Kidney glomerular epithelial cell (primary cell): ENCODE results near the gene KDM2B.
"Not testable (repeated sequence)": the region's sequence is repeated elsewhere in the genome, so short reads cannot be mapped to it uniquely, and the experiment has no call there.

Experiments used
- DNase-seq: peaks from one replicate; lab custom pipeline; 2025; lab: John Stamatoyannopoulos, UW

KDM2B gene

DNA sequence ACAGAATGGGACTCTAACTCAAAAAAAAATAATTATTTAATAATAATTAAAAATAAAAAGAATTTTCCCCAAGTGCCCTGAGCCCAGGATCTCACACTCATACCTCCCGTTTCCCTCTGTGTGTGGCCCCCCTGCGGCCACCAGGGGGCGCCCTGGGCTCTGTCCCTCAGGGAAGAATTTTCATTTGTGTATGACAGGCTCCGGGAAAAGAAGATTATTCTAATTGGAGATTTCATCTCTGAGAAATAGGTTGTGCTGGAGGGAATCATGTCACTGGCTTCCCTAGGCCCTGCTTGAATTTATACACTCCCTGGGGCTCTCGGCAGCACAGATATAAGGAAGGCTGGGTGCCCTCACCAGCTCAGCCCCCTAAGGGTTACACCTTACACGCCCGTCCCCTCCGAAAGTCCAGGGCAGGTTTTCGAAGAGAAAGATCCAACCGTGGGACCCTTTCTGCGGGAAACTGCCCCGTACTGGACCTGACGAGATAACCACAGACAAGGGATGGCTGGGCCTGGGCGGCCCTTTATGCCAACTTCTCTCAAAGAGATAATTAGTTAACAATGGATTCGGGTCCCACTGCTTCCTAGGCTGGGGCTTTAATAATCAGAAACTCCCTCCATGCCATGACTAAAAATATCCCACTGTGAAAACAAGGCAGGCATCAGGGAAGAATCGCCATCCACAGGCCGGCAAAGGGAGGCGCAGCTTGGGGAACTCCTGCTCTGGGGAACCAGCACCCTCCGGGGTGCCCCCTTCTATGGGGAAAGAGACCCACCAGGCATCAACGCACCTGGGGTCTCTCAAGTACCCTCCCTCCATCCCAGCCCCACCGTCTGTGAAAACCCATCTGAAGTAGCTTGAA is 80.7 kb downstream of the KDM2B start:
- peak; percentile 47 for DNase-seq

- no peak for DNase-seq
Measured at GRCh38 chr12:121495746-121496145, 85.1 kb downstream of the KDM2B start.

- no peak for DNase-seq
Measured at GRCh38 chr12:121494093-121494787, 86.6 kb downstream of the KDM2B start.

- no peak for DNase-seq
Measured at GRCh38 chr12:121490401-121491281, 90.2 kb downstream of the KDM2B start.

GRCh38 chr12:121489874-121490273 is 90.9 kb downstream of the KDM2B start:
- no peak for DNase-seq

GRCh38 chr12:121484967-121485366 is 95.9 kb downstream of the KDM2B start:
- DNase-seq = no peak

GRCh38 chr12:121484564-121484963 is 96.3 kb downstream of the KDM2B start:
- DNase-seq = not testable (repeated sequence)

DNA sequence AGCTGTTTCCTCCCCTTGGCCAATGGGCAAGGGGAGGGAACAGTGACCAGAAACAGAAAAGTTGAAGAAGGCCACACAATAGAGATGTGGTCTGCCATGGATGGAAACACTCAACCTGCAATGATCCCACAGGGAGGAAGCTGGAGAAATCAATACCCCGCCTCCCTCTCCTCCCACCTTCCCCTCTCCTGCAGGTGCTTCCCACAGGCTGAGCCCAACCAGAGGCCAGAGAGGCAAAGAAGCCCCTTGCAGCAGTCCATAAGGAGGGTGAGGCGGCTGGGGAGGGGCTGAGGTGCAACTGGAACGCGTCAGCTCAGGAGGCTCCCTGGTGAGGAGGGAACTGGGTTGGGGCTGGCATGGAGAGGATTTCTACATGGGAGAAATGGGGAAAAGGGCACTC is 96.9 kb downstream of the KDM2B start:
- DNase-seq = no peak

- no peak for DNase-seq
Measured at GRCh38 chr12:121476477-121476876, 104.3 kb downstream of the KDM2B start.

DNA sequence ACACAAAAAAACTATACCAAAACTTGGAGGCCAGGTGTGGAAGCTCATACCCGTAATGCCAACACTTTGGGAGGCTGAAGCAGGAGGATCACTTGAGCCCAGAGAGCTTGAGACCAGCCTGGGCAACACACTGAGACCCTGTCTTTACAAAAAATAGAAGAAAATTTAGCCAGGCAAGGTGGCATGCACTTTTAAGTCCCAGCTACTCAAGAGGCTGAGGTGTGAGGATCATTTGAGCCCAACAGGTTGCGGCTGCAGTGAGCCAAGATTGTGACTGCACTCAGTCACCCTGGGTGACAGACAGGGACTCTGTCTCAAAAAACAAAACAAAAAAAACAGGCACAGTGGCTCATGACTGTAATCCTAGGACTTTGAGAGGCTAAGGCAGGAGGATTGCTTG is 105.5 kb downstream of the KDM2B start:
- no peak for DNase-seq

DNA sequence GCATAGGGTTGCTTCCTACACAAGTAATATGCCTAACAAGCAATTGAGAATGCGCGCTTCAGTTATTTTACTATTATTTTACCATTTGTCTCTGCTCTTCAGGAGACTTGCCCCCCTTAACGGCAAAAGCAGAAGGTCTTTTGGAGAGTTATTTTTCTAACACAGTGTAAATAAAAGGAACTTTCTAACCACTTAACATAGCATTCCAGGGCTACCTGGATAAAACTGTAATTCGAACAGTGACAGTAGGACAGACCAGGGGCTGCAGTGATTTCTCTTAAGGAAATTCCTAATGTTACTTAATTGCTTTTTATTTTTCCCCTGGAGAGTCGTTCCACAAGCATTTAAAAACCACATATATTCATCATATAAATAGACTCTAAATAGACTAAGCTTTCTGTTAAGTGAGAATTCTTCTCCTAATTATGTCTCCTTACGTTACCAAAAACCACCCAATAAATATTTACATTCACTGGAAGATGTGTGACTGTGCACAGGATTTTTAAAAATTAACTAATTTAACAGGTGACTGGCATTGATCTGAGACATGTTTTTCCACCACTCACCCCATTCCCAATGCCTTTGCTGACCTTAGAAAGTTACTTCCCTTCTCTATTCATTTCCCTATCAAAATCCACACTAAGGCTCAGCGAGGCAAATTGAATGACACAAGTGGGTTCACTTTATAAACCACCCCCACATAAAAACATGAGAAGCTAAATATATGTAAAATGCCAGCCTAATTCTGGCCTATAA is 108.5 kb downstream of the KDM2B start:
- no peak for DNase-seq

GRCh38 chr12:121470751-121471150 is 110.1 kb downstream of the KDM2B start:
- no peak for DNase-seq

DNA sequence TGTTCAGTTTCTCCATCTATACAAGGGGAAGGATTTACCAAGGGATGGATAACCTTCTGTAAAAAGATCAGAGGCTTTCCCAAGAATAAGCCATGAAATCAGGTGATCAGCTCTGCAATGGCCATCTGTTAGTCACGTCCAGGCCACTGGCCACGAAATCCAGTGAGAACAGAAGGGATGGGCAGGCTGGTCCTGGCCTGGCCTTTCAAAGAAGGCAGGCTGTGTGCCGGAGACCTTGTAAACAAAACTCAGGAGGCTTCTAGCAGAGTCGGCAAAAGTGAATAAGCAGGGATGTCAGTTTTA is 112.4 kb downstream of the KDM2B start:
- DNase-seq = no peak

DNA sequence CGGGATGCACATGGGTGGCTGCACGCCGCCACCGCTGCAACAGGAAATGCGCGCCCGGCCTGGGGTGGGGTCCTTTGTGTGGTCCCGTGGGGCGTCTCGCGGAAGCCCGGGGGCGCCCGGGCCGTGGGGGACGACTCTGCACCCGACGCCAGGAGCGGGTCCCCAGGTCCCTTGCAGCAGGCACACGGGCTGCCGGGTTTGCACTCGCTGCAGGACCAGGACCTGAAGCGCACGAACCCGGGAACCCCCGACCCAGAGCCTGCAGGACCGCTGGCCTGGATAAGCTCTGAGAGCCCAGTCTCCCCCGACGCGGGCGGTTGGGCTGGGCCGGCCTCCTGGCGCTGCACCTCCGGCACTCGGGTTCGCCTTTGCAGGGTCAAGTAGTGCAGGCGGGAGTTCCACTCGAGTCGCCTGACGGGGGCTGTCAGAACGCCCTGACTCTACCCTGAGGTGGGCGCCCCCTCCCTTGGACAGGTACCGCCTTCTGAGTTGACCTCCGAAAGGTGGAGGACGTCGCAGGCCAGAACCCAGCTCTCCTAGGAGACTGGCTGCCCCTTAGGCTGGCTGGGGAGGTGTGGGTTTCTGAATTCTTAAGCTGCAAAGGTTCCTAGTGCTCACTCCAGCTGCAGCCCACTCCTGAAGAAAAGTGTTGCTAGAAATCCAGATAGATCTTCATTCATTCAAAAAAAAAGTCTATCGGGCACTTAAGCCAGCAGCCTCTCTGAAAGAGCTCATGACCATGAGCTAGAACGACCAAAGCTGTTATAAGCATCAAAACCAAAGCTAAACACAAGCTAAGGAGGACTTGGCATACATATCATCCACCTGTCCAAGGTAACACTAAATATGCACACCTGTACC is 113.0 kb downstream of the KDM2B start:
- DNase-seq = no peak

GRCh38 chr12:121466794-121467637 is 113.8 kb downstream of the KDM2B start:
- DNase-seq = peak; percentile 60

DNA sequence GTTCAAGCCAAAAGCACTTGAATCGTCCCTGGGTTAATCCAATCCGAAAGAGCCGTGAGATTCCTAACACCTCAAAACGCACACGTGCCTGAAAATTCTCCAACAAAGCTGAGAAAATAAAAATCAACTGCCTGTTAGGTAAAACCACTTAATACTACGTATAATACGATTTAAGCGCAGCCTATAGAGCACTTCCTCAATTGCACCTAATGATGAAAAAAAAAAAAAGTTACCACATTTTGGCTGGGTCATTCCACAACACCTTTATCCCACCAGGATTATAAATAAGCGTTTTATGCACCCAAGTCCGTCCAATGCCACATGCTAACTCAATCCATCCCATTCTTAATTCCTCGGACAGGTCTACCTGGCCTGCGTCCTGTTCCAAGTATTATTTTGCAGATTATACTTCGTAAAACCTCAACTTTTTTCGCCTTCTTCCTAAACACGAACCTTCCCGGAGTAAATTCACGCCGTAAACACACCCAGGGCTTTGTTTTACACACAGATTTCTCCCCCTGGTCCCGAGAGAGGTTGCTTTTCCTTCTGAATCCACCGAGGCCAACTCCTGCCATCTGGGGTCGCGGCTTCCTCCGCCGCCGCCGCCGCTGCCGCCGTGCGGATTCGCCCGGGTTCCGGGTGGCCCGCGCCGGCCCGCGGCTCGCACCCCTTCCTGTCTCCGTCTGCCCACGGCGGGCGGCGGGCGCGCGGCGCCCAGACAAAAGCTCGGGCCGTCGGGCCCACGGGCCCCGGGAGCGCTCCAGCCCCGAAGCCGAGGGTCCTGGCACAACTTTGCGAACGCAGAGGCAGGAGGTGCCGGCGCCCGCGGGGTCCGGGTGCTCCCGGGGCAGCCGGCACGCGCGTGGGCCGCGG is 114.7 kb downstream of the KDM2B start:
- no peak for DNase-seq

- DNase-seq = no peak
Measured at GRCh38 chr12:121464331-121464730, 116.5 kb downstream of the KDM2B start.

DNA sequence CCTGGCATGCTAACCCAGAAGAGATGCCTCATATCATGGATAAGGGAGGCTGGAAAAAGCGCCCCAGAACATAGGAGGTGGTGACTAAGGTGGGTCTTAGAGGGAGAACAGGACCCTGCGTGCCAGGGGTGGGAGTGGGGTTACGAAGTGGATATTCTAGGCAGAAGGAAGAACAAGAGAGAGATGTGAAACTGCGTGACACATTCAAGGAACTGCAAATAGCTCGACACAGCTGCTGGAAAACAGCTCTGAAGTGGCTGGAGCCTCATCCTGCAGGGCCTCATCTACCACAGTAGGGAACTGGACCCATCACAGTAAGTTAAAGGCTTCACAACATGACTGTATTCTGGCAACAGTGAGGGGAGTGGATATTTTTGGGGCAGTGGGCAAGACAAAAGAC is 119.8 kb downstream of the KDM2B start:
- DNase-seq = no peak

GRCh38 chr12:121456551-121456950 is 124.3 kb downstream of the KDM2B start:
- no peak for DNase-seq
